HepG2 (cell line): ENCODE results near the gene HOXD12. TPM values are rescaled to one million over a fixed set of nuclear protein-coding genes. Genes with fewer than 3 reads are reported as not detected.

Source experiments
- ATAC-seq: fragments of 200-7000 bp; cut with Tn5 transposase; 3 replicates; pipeline ENCODE4 v1.9.1; 2020; ENCODE audit warnings: mild to moderate bottlenecking, moderate library complexity
- BruUV-seq: library from RNA; stranded (reverse); fragments of 400-500 nt; replicated peaks from 2 replicates; lab custom pipeline; 2021; lab: Mats Ljungman, UMichigan
- CTCF ChIA-PET: fragments of 300-600 bp; formaldehyde crosslinking; extraction: SDS; loops from one replicate; lab custom pipeline; 2021; ENCODE audit warnings: low total read pairs, inconsistent platforms, low intra/inter-chr PET ratio; lab: Yijun Ruan, JAX
- POLR2A ChIA-PET: fragments of 350-600 bp; sonication (Branson Sonifier 250); formaldehyde crosslinking; loops from one replicate; lab custom pipeline; 2020; ENCODE audit warnings: antibody characterized with exemption, inconsistent platforms; lab: Yijun Ruan, JAX
- DNase-seq: peaks from one replicate; pipeline ENCODE4 v3.0.0-alpha.2; 2015; ENCODE audit warnings: low spot score
- FAIRE-seq: peaks from 3 replicates; lab custom pipeline; 2011; peaks lifted over from hg19 to GRCh38; lab: Jason Lieb, UNC
- H2AFZ ChIP-seq: one replicate; pipeline ENCODE4 v1.6.1; 2011; ENCODE audit warnings: low read length, inconsistent platforms
- H3K27ac ChIP-seq: fragments of 300-600 bp; 3 replicates; pipeline ENCODE4 v1.8.0; 2011; ENCODE audit warnings: mixed run types, mild to moderate bottlenecking, mixed read lengths, low read length, inconsistent platforms; ENCODE audit not compliant: insufficient read depth; ENCODE audit errors: extremely low read length
- H3K27me3 ChIP-seq, 2 experiments: fragments of 200-600 bp in 1 of 2; 2 replicates in 1 of 2; 3 replicates in 1 of 2; pipeline versions ENCODE4 v1.6.0 to v1.8.0; 2011; ENCODE audit warnings: low read length in 2 of 2, mild to moderate bottlenecking in 2 of 2, moderate library complexity in 2 of 2, inconsistent platforms in 1 of 2; ENCODE audit not compliant: insufficient read depth in 2 of 2, control insufficient read depth in 1 of 2
- H3K36me3 ChIP-seq, 2 experiments: fragments of 200-600 bp in 1 of 2; replicated peaks in 1 of 2; 2 replicates in 1 of 2; 3 replicates in 1 of 2; pipeline versions ENCODE4 v1.5.1 to v1.8.0; 2011; ENCODE audit warnings: low read length in 2 of 2, inconsistent platforms in 1 of 2; ENCODE audit not compliant: insufficient read depth in 2 of 2, control insufficient read depth in 1 of 2
- H3K4me1 ChIP-seq: 2 replicates; pipeline ENCODE4 v1.5.1; 2012; ENCODE audit warnings: low read length, inconsistent platforms; ENCODE audit not compliant: insufficient read depth
- H3K4me2 ChIP-seq: 2 replicates; pipeline ENCODE4 v1.6.0; 2011; ENCODE audit warnings: low read depth, low read length, inconsistent platforms
- H3K4me3 ChIP-seq, 3 experiments: fragments of 200-600 bp in 1 of 3; sonication (generic), shearing (Covaris generic) in 1 of 3; replicated peaks in 1 of 3; 2 replicates each; pipeline ENCODE4 v1.5.1; 2011 to 2016; ENCODE audit warnings: low read length in 3 of 3, inconsistent platforms in 2 of 3, low read depth in 2 of 3, mild to moderate bottlenecking in 2 of 3, control low read depth in 1 of 3, mixed read lengths in 1 of 3; ENCODE audit not compliant: insufficient read depth in 1 of 3
- H3K79me2 ChIP-seq: one replicate; pipeline ENCODE4 v1.6.1; 2011; ENCODE audit warnings: low read length, inconsistent platforms; ENCODE audit not compliant: insufficient read depth
- H3K9ac ChIP-seq: 2 replicates; pipeline ENCODE4 v1.6.0; 2011; ENCODE audit warnings: mild to moderate bottlenecking, low read depth, low read length, inconsistent platforms; ENCODE audit not compliant: insufficient read depth
- H3K9me3 ChIP-seq: 2 replicates; pipeline ENCODE4 v1.5.1; 2012; ENCODE audit warnings: mild to moderate bottlenecking, low read length
- H4K20me1 ChIP-seq: 2 replicates; pipeline ENCODE4 v1.6.0; 2011; ENCODE audit warnings: inconsistent platforms, mild to moderate bottlenecking, low read length, moderate library complexity; ENCODE audit not compliant: insufficient read depth
- HOXA5 ChIP-seq: sonication (generic); formaldehyde crosslinking; IDR thresholded peaks from 2 replicates; pipeline ENCODE4 v1.4.0; 2020; ENCODE audit warnings: missing genetic modification reagents
- POLR2AphosphoS2 ChIP-seq: IDR thresholded peaks from 2 replicates; pipeline ENCODE4 v1.6.1; 2011; ENCODE audit warnings: low read depth, low read length, improper control_type of control experiment
- TCF7 ChIP-seq: sonication (generic); IDR thresholded peaks from 2 replicates; pipeline ENCODE4 v1.6.1; 2016; ENCODE audit warnings: antibody characterized with exemption, low read depth
- TEAD2 ChIP-seq: sonication (generic); formaldehyde crosslinking; IDR thresholded peaks from 2 replicates; pipeline ENCODE4 v1.9.0; 2021; ENCODE audit warnings: missing genetic modification reagents
- ZNF224 ChIP-seq: sonication (generic); formaldehyde crosslinking; IDR thresholded peaks from 2 replicates; pipeline ENCODE4 v1.5.0; 2020; ENCODE audit warnings: mild to moderate bottlenecking, missing genetic modification reagents
- ZNF501 ChIP-seq: sonication (generic); formaldehyde crosslinking; IDR thresholded peaks from 2 replicates; pipeline ENCODE4 v1.5.1; 2020; ENCODE audit warnings: mild to moderate bottlenecking, moderate library complexity, missing genetic modification reagents
- WGBS: methylation state at CpG from one replicate; pipeline ENCODE4 v1.1.6; 2017; ENCODE audit warnings: low lambda C conversion rate; 5-methylcytosine and 5-hydroxymethylcytosine counted together
- in situ Hi-C: cut with HindIII; loops from 2 replicates; pipeline ENCODE4 v1.10.0; 2017; ENCODE audit warnings: low pct_unique_long_range_greater_than_20kb; ENCODE audit not compliant: extremely low pct_ligation_motif_present
- intact Hi-C: fragments of 100-400 bp; cut with micrococcal nuclease; formaldehyde crosslinking; loops from one replicate; pipeline ENCODE4 v1.10.0; 2022; ENCODE audit not compliant: unreplicated experiment
- polyA plus RNA-seq, 8 experiments: library from polyadenylated mRNA; depleted of rRNA in 3 of 8; stranded (reverse) in 7 of 8; unstranded in 1 of 8; fragments of >200 nt; fragmentation: Illumina TruSeq in 4 of 8; extraction: Trizol in 4 of 8; gene quantifications; 2 replicates each; pipeline versions ENCODE4 v1.2.1 to v1.2.3, GENCODE V29; 2011 to 2016; ENCODE audit warnings: low read depth in 4 of 8, missing spikeins in 1 of 8, mixed read lengths in 1 of 8; ENCODE audit not compliant: insufficient read depth in 1 of 8
- total RNA-seq, 5 experiments: library from RNA; depleted of rRNA; stranded (reverse); fragments of >200 nt; fragmentation: Illumina TruSeq; extraction: Trizol; gene quantifications; 2 replicates each; pipeline ENCODE4 v1.2.3, GENCODE V29; 2016; ENCODE audit warnings: low read depth in 1 of 5
- TF ChIP-seq, protein P1 (sequence below): IDR thresholded peaks from 2 replicates; pipeline ENCODE4 v1.6.1; 2016; ENCODE audit warnings: control low read depth

The HOXD12 gene
- total and polyA plus RNA-seq, 2 of the 13 experiments (the other 11 are each of a cell fraction or from before 2014, with no cell fraction given), result not detected

DNA sequence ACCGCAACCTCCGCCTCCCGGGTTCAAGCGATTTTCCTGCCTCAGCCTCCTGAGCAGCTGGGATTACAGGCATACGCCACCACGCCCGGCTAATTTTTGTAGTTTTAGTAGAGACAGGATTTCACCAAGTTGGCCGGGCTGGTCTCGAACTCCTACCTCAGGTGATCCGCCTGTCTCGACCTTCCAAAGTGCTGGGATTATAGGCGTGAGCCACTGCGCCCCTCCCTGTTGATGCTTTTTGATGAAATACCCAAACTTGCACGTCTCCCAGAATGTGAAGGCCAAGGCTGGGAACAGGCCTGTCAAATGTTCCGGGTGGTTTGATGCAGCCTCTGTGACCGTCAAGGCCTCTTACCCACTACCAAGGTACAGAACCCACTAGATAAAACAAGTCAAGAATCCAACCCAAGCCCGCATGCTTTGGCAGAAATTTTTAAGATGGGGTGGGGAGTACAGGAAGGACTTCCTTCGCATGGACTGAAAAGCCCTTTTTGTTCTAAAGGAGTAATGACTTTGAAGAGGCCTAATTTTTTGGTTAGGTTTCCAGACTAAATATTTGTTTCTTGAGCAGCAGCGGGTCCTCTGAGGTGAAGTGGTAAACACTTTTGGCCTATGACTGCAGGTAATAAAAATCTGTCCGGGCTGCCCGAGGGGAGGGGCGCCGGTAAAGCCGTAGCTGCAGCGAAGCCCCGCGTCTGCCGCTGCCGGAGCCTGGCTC lies 12.1 kb upstream of the HOXD12 start:
- WGBS, result 55% methylated on average over 22 of the region's 29 CpGs
- POLR2A ChIA-PET, result no interaction called here
- no peak overlapping the region for H3K27ac ChIP-seq
- H3K27me3 ChIP-seq, result peaks cover 17 to 96% of the 10 kb centered on the region in 2 experiments
- intact Hi-C loops, result loop anchor here (1.0 to 2.0 kb wide), 4 partner anchors 86 to 721 kb away; no protein-coding TSS in a partner anchor
- H3K4me2 ChIP-seq, result peak overlapping the region; percentile 91
- H3K79me2 ChIP-seq, result no peaks in the 10 kb centered on the region
- CTCF ChIA-PET, result interaction anchor here (1.2 to 2.1 kb wide), 4 partner anchors 397 to 721 kb away, joined by 7 to 26 read pairs (median 14); no protein-coding TSS in a partner anchor
- no peak for DNase-seq
- peak overlapping the region; percentile 36 to 75 (median 51); a peak in 5 of 6 replicates for H3K4me3 ChIP-seq
- peaks cover 25% of the 10 kb centered on the region for H3K4me1 ChIP-seq
- BruUV-seq, result no TSS peak
- TF ChIP-seq TEAD2 (0 out of 2 replicates have a peak, but pooled peaks have one; percentile 10), ZNF224 (peak; percentile 43; the same call in 1 of the 2 replicates), ZNF501 (CRISPR knock-in tag) (peak; percentile 79; the same call in 1 of the 2 replicates), POLR2AphosphoS2 (no peak), TCF7 (no peak), HOXA5 (0 out of 2 replicates have a peak, but pooled peaks have one; percentile 5)
- TF ChIP-seq, protein P1, sequence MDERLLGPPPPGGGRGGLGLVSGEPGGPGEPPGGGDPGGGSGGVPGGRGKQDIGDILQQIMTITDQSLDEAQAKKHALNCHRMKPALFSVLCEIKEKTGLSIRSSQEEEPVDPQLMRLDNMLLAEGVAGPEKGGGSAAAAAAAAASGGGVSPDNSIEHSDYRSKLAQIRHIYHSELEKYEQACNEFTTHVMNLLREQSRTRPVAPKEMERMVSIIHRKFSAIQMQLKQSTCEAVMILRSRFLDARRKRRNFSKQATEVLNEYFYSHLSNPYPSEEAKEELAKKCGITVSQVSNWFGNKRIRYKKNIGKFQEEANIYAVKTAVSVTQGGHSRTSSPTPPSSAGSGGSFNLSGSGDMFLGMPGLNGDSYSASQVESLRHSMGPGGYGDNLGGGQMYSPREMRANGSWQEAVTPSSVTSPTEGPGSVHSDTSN, result no peak
- TF ChIP-seq, all 625 proteins: peak for 4
- Histone ChIP-seq H3K9me3 (no peaks in the 10 kb centered on the region), H3K9ac (no peak overlapping the region), H2AFZ (no peak overlapping the region), H3K36me3 (no peaks in the 10 kb centered on the region), H4K20me1 (no peaks in the 10 kb centered on the region)
- ATAC-seq (no peak; the same call in 2 of the 3 replicates), FAIRE-seq (no peak)
- in situ Hi-C loops, result no loop called here
